Measurements from ENCODE around the gene ORMDL2.

DNA sequence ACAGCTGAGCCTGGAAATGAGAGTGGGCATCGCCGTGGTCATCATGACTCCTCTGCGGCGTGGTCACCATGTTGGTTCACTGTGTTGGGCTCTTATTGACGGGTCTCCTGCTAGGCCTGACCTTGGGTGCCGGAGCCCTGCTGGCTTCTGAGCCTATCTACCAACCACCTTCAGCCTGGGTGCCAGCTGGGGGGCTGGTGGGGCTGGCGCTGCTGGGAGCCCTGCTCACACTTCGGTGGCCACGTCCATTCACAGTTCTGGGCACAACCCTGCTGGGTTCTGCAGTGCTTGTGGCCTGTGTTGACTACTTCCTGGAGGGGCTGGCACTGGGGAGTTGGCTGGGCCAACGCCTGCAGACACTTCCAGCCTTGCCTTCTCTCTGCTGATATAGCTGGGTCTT lies 15.2 kb downstream of the ORMDL2 start:
- TF ChIP-seq CTCF (IDR thresholded peaks at IDR 0.05): no peak
- no peak for TF ChIP-seq POLR2A (IDR thresholded peaks at IDR 0.05)

Measured in upper lobe of left lung (tissue), 4 donors.